Choroid plexus epithelial cell (primary cell): ENCODE data around the gene HERPUD2.
"Not testable (repeated sequence)": the region's sequence is repeated elsewhere in the genome, so short reads cannot be mapped to it uniquely, and the experiment has no call there.

ENCODE experiments used
- DNase-seq: peaks from one replicate; pipeline ENCODE4 v3.0.0-alpha.2; 2010; ENCODE audit warnings: low read depth
- H3K4me3 ChIP-seq: 2 replicates; pipeline ENCODE4 v1.5.1; 2011; ENCODE audit warnings: low read depth, mild to moderate bottlenecking, control low read depth, low read length, moderate library complexity
- TF ChIP-seq, protein P1 (sequence below): conservative IDR thresholded peaks from 2 replicates; pipeline ENCODE4 v1.5.1; 2011; ENCODE audit warnings: low read depth, mild to moderate bottlenecking, control low read depth, inconsistent platforms, low read length, moderate library complexity

Gene HERPUD2

DNA sequence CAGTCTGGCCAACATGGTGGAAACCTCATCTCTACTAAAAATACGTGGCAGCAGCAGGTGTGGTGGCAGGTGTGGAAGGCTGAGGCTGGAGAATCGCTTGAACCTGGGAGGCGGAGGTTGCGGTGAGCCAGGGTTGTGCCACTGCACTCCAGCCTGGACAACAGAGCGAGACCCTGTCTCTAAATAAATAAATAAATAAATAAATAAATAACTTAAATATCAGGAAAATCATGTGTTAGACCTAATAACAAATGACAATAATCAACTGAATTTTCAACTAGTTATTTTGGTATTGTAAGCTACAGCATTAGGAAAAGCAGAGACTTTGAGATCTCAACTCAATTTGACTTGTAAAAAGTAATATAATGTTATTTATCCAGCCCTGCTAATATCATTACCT is 9.2 kb downstream of the HERPUD2 start:
- no peak for DNase-seq
- no peak overlapping the region for H3K4me3 ChIP-seq
- TF ChIP-seq, protein P1, sequence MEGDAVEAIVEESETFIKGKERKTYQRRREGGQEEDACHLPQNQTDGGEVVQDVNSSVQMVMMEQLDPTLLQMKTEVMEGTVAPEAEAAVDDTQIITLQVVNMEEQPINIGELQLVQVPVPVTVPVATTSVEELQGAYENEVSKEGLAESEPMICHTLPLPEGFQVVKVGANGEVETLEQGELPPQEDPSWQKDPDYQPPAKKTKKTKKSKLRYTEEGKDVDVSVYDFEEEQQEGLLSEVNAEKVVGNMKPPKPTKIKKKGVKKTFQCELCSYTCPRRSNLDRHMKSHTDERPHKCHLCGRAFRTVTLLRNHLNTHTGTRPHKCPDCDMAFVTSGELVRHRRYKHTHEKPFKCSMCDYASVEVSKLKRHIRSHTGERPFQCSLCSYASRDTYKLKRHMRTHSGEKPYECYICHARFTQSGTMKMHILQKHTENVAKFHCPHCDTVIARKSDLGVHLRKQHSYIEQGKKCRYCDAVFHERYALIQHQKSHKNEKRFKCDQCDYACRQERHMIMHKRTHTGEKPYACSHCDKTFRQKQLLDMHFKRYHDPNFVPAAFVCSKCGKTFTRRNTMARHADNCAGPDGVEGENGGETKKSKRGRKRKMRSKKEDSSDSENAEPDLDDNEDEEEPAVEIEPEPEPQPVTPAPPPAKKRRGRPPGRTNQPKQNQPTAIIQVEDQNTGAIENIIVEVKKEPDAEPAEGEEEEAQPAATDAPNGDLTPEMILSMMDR: no peak

DNA sequence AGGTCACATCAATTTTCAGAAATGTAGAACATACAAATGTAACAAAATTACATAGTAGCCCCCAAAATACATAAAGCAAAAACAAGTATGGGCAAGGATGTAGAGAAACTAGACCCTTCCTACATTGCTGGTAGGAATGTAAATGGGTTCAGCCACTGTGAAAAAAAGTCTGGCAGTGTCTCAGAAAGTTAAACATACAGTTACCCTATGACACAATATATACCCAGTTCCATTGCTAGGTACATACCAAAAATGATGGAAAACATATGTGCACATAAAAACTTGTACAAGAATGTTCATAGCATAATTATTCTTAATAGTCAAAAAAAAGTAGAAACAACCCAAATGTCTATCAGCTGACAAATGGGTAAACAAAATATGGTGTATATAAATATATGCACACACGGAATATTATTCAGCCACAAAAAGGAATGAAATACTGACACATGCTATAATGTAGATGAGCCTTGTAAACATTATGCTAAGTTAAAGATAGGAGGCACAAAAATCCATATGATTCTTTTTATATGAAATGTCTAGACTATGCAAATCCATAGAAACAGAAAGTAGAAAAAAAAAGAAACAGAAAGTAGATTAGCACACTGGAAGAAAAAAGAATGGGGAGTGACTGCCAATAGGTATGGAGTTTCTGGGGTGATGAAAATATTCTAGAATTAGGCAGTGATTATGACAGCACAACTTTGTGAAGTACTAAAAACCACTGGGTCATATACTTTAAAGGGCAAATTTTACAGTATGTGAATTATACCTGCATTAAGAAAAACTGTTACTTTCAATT is 13.5 kb downstream of the HERPUD2 start:
- DNase-seq: no peak
- TF ChIP-seq, protein P1: no peak
- no peak overlapping the region for H3K4me3 ChIP-seq

DNA sequence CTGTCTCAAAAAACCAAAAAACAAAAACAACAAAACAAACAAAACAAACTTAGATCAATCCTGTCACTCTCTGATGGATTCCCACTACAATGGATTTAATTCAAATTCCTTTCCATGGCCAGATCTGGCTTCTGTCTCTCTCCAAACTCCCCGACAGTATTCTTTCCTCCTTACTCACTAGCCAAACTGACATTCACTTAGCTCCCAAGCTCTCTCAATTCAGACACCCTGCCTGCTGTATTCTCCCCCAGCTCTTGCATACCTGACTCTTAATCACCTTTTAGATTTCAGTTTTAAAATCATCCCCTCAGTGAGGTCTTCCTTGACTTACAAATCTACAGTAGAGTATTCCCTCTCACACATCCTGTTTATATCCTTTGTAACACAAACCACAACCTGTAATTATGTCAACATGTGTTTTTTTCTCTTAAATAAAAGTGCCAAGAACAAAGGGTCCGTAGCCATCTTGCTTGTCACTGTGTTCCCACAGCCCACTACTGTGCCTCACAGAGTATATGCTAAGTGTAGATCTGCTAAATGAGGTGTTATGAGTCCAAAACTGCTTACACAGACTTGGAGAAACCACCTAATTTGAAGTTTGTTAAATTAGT is 14.4 kb downstream of the HERPUD2 start:
- no peak overlapping the region for H3K4me3 ChIP-seq
- DNase-seq: no peak
- TF ChIP-seq, protein P1: no peak

DNA sequence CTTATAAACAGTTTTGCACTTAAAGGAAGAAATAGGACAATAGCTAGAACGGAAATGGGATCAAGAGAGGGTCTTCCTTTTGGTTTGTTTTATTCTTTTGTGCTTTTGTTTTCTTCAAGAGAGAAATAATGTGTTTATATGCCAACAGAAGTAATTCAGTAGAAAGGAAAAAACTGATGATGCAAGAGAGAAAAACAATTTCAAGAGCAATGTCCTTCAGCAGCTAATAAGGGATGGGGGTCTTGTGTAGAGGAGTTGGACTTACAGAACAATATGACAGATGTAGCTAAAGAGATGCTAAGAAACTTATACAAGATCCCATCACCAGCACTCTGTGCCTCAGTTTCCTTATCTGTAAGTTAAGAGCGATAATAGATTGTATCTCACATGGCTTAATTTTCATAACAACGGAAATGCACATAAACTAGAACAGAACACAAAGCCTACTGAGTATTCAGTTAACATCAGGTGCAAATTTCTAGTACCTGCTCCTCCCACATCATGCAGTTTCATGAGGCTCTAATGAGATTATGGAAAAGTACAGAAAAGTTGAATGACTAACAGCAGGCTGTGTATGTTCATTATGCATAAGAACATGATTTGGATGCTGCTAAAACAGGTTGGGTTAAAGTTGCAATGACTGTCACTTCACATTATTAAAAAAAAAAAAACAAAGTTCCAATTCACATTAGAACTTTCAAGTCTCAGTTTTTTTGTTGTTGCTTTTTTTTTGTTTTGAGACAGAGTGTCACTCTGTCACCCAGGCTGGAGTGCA is 17.2 kb downstream of the HERPUD2 start:
- no peak overlapping the region for H3K4me3 ChIP-seq
- DNase-seq: no peak

DNA sequence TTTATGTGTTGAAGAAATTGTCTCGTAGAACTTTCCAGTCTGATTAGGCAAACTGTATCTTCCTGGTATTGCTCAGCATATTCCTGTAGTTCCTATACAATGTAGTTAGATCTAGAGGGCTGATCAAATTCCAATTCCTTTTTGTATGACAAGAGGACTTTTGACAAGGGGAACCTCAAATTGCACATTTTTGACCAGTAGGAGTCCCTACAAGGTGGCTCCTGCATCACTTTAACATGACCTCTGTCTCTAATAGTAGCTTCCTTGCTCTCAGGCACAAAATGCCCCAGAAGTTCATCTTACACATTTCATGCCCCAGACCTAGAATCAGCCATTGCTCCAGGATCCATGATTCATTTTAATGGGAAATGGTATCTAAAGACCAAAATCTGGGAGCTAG is 18.7 kb downstream of the HERPUD2 start:
- DNase-seq: no peak
- TF ChIP-seq, protein P1: no peak
- no peak overlapping the region for H3K4me3 ChIP-seq

More for the DNA sequence above, 17.2 kb downstream of the HERPUD2 start:
- TF ChIP-seq, protein P1: no peak

DNA sequence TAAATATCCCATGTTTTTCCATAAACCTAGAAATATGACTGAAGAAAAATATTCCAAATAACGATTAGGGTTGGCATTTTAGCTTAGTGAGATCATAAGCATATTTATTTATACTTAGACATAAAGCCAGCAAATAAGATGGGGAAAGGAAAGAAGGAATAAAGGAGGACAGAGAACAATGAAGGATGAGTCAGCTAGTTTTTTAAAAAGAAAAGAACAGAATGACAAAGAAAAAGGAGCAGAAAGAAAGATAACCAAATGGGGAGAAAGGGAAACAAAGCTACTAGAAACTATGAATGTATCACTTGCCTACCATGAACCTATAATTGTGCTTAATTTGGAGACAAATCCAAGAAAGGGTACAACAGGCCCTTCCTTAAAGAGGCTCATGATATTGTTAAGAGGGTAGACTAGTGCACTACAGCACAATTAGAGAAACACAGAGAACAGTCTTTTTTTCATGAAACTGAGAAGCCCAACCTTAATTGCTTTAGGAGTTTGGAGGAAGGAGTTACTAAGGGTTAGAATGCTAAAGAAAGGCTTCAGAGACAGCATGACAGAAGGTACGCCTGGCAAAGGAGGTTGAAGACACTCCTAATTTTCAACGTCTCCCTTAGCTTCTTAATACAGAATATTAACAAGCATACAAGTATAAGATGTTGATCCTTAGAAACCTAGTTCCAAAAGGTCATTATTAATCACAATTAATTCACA is 23.9 kb downstream of the HERPUD2 start:
- TF ChIP-seq, protein P1: no peak
- H3K4me3 ChIP-seq: no peak overlapping the region
- DNase-seq: no peak

DNA sequence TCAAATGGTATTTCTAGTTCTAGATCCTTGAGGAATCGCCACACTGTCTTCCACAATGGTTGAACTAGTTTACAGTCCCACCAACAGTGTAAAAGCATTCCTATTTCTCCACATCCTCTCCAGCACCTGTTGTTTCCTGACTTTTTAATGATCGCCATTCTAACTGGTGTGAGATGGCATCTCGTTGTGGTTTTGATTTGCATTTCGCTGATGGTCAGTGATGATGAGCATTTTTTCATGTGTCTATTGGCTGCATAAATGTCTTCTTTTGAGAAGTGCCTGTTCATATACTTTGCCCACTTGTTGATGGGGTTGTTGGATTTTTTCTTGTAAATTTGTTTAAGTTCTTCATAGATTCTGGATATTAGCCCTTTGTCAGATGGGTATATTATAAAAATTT is 34.5 kb downstream of the HERPUD2 start:
- H3K4me3 ChIP-seq, DNase-seq: not testable (repeated sequence)
